Fibroblast of the aortic adventitia (primary cell): ENCODE data around the gene OR8A1. TPM values are rescaled to one million over a fixed set of nuclear protein-coding genes. Genes with fewer than 3 reads are reported as not detected.
"Not testable (repeated sequence)": the region's sequence is repeated elsewhere in the genome, so short reads cannot be mapped to it uniquely, and the experiment has no call there.

Experiments
- DNase-seq: peaks from one replicate; pipeline ENCODE4 v3.0.0-alpha.2; 2010; ENCODE audit warnings: low read depth
- H3K4me3 ChIP-seq: 2 replicates; pipeline ENCODE4 v1.5.1; 2011; ENCODE audit warnings: low read depth, mild to moderate bottlenecking, control low read depth, low read length, moderate library complexity
- total RNA-seq: library from RNA; depleted of rRNA; stranded (reverse); fragments of >200 nt; gene quantifications from 2 replicates; pipeline ENCODE4 v1.2.3, GENCODE V29; 2012; ENCODE audit warnings: low replicate concordance
- TF ChIP-seq, protein P1 (sequence below): IDR thresholded peaks from 2 replicates; pipeline ENCODE4 v1.5.1; 2011; ENCODE audit warnings: mild to moderate bottlenecking, low read length, control low read depth, inconsistent platforms; ENCODE audit not compliant: insufficient read depth

Gene OR8A1
- total RNA-seq, 1 donor = not detected

DNA sequence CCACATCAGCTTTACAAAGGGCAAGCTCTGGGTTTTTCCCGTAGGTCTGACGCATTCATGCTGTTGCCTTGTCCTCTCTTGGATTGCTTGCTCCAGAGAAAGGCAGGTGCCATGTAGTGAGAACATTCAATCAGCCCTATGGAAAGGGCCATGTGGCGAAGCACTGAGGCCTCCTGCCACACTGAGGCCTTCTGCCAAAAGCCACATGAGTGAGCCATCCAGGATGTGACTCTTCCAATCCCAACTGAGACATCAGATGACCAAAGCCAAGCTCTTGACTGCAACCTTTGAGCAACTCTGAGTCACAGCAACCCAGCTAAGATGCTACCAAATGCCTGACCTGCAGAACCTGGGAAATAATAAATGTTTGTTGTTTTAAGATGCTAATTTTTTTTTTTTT lies 32.4 kb downstream of the OR8A1 start:
- TF ChIP-seq, protein P1, sequence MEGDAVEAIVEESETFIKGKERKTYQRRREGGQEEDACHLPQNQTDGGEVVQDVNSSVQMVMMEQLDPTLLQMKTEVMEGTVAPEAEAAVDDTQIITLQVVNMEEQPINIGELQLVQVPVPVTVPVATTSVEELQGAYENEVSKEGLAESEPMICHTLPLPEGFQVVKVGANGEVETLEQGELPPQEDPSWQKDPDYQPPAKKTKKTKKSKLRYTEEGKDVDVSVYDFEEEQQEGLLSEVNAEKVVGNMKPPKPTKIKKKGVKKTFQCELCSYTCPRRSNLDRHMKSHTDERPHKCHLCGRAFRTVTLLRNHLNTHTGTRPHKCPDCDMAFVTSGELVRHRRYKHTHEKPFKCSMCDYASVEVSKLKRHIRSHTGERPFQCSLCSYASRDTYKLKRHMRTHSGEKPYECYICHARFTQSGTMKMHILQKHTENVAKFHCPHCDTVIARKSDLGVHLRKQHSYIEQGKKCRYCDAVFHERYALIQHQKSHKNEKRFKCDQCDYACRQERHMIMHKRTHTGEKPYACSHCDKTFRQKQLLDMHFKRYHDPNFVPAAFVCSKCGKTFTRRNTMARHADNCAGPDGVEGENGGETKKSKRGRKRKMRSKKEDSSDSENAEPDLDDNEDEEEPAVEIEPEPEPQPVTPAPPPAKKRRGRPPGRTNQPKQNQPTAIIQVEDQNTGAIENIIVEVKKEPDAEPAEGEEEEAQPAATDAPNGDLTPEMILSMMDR = no peak
- no peak overlapping the region for H3K4me3 ChIP-seq
- peak; percentile 16 for DNase-seq

GRCh38 chr11:124602723-124603122 lies 32.9 kb downstream of the OR8A1 start:
- DNase-seq, H3K4me3 ChIP-seq: not testable (repeated sequence)

GRCh38 chr11:124605719-124606118 lies 35.9 kb downstream of the OR8A1 start:
- no peak overlapping the region for H3K4me3 ChIP-seq
- TF ChIP-seq, protein P1 = no peak
- DNase-seq = no peak

GRCh38 chr11:124608147-124608546 lies 38.4 kb downstream of the OR8A1 start:
- TF ChIP-seq, protein P1 = no peak
- no peak for DNase-seq
- H3K4me3 ChIP-seq = no peak overlapping the region

GRCh38 chr11:124610295-124610694 lies 40.5 kb downstream of the OR8A1 start:
- TF ChIP-seq, protein P1 = no peak
- H3K4me3 ChIP-seq = no peak overlapping the region
- no peak for DNase-seq

DNA sequence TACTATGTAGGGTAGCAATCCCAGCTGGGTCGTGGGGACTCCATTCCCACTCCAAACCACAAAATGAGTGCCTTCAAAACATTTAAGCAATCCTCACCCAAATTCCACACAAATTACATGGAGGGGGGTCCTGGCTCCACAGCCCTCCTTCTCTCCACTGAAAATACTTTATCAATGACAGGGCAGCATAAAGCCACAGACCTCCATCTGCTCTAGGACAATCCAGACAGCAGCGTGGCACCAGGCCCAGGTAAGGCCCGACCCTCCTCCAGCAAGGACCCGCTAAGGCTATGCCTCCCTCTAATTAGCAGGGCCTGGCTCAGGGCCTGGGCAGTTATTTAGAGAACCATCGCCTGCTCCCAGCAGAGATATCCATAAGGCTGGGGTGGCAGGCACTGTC lies 41.3 kb downstream of the OR8A1 start, which contains the start of gene PANX3:
Gene PANX3, plus strand, starts transcription at position 365 of the 400 bp plus-strand sequence. CDS start 129 bp downstream, outside the sequence.
- no peak within 1 kb of the TSS for H3K4me3 ChIP-seq
- no peak for DNase-seq
- TF ChIP-seq, protein P1 = no peak

DNA sequence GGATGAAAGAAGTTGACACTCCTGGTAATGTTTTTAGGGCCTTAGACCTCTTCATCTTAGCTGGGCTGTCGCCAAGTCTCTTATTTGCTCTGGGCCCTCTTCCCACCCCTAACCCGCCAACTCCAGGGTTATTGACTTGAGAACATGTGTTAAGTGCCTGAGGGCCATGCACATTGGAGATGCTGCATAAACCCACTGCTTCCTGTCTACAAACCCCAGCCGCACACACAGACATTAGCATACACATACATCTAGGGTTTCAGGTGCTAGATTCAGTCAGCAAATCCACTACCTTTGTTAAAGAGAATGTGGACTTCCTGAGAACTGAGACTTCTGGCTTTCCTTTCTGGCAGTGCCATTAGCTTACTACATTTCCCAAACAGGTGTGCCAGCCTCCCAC lies 42.2 kb downstream of the OR8A1 start:
- no peak overlapping the region for H3K4me3 ChIP-seq
- TF ChIP-seq, protein P1 = no peak
- no peak for DNase-seq
